ENCODE results near the gene ARL11.

GRCh38 chr13:49584771-49585182 lies 43.5 kb upstream of the ARL11 start:
- 0 out of 2 replicates have a peak, but pooled peaks have one; percentile 38 for TF ChIP-seq GATA2 (IDR thresholded peaks at IDR 0.05; ENCODE audit: low read depth, low read length)
- TF ChIP-seq GATA3 (IDR thresholded peaks at IDR 0.05; ENCODE audit: low read depth, low read length): no peak
